Progenitor cell of endocrine pancreas (in vitro differentiated cells): Measurements from ENCODE around the gene FYB2. TPM values are rescaled to one million over a fixed set of nuclear protein-coding genes. Genes with fewer than 3 reads are reported as not detected.

Experiments
- DNase-seq: peaks from one replicate; pipeline ENCODE4 v3.0.0; 2021; ENCODE audit warnings: low spot score; ENCODE audit not compliant: unreplicated experiment
- H3K27ac Mint-ChIP-seq: 2 replicates; pipeline ENCODE4 v1.8.0; 2021; ENCODE audit warnings: mild to moderate bottlenecking, moderate library complexity, mixed read lengths
- H3K27me3 Mint-ChIP-seq: 2 replicates; pipeline ENCODE4 v1.8.0; 2021; ENCODE audit warnings: mixed read lengths
- H3K36me3 Mint-ChIP-seq: 2 replicates; pipeline ENCODE4 v1.8.0; 2022; ENCODE audit warnings: mixed read lengths; ENCODE audit not compliant: insufficient read depth
- H3K4me1 Mint-ChIP-seq: 2 replicates; pipeline ENCODE4 v1.8.0; 2021; ENCODE audit warnings: low read depth, mixed read lengths
- H3K4me3 Mint-ChIP-seq: 2 replicates; pipeline ENCODE4 v1.8.0; 2021; ENCODE audit warnings: low read depth, mild to moderate bottlenecking, moderate library complexity, mixed read lengths
- H3K9me3 Mint-ChIP-seq: 2 replicates; pipeline ENCODE4 v1.8.0; 2021; ENCODE audit warnings: low read depth, mixed read lengths
- total RNA-seq: library from RNA; stranded (reverse); gene quantifications from 2 replicates; pipeline ENCODE4 v1.2.1, GENCODE V29; 2021
- TF ChIP-seq, protein P1 (sequence below): fragments of 200-600 bp; sonication (generic); IDR thresholded peaks from one replicate; pipeline ENCODE4 v1.5.0; 2021; ENCODE audit warnings: antibody characterized with exemption, mild to moderate bottlenecking; ENCODE audit not compliant: unreplicated experiment

The FYB2 gene
- total RNA-seq, 1 donor from 2014 or later: 9.6 TPM

DNA sequence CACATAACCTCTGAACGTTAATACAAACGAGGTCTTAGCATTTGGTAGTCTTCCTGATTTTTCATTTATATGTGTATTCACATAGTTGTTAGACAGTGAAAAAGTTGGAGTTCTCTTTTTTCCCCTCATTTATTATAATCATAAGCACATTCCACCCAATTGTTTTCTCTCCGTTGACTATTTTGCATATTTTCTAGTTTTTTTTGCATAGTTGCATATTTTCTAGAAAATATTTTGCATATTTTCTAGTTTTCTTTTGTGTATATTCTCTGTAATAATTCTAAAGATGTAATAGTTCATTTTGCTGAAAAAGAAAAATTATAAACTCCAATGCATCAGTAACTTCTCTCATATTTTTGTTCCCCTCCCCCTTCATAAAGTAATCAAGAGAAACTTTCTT lies 47.5 kb downstream of the FYB2 start:
- Mint-ChIP-seq H3K27me3 (no peaks in the 10 kb centered on the region), H3K4me3 (no peak overlapping the region), H3K36me3 (no peaks in the 10 kb centered on the region), H3K4me1 (peaks cover 4% of the 10 kb centered on the region), H3K27ac (no peak overlapping the region), H3K9me3 (no peaks in the 10 kb centered on the region)
- DNase-seq: no peak
- TF ChIP-seq, protein P1, sequence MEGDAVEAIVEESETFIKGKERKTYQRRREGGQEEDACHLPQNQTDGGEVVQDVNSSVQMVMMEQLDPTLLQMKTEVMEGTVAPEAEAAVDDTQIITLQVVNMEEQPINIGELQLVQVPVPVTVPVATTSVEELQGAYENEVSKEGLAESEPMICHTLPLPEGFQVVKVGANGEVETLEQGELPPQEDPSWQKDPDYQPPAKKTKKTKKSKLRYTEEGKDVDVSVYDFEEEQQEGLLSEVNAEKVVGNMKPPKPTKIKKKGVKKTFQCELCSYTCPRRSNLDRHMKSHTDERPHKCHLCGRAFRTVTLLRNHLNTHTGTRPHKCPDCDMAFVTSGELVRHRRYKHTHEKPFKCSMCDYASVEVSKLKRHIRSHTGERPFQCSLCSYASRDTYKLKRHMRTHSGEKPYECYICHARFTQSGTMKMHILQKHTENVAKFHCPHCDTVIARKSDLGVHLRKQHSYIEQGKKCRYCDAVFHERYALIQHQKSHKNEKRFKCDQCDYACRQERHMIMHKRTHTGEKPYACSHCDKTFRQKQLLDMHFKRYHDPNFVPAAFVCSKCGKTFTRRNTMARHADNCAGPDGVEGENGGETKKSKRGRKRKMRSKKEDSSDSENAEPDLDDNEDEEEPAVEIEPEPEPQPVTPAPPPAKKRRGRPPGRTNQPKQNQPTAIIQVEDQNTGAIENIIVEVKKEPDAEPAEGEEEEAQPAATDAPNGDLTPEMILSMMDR: no peak

DNA sequence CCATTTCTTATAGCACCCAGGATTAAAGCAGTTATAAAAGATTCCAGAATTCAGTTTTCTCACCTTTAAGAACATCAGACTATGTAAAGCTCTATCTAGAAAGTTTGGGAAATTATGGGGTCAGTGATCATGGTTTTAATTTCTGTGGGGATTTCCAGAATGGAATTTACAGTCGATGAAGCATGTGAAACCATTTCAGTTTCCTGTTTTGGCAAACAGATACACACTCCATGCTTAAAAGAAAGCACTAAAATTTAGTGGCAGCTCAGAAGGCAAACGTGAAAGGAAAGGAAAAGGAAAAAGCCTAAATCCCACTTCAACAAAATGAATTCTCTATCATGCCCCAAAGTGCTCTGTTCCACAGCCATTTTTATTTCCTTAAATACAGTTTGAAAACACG lies 60.4 kb downstream of the FYB2 start:
- peaks cover 8% of the 10 kb centered on the region for H3K4me1 Mint-ChIP-seq
- H3K36me3 Mint-ChIP-seq: no peaks in the 10 kb centered on the region
- no peaks in the 10 kb centered on the region for H3K9me3 Mint-ChIP-seq
- no peak overlapping the region for H3K4me3 Mint-ChIP-seq
- no peak overlapping the region for H3K27ac Mint-ChIP-seq
- DNase-seq: no peak
- no peaks in the 10 kb centered on the region for H3K27me3 Mint-ChIP-seq
- TF ChIP-seq, protein P1: no peak

DNA sequence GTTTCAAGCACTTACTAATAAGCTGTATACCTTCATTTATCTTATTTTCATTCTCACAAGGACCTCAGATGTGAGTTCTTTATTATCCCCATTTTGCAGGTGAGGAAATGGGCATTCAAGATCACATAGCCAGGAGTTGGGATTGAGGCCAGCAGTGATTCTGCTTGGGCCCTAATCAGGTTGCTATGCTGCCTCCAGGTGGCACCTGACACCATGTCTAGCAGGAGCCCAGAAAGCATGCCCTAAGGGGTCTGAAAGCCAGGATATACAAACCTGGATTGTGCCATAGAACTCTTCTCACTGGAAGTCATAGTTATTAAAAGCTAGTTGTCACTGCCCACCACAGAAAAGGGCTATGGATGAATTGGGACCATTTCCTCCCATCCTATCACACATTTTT lies 61.1 kb downstream of the FYB2 start:
- TF ChIP-seq, protein P1: peak; percentile 26
- Mint-ChIP-seq H3K27ac (no peak overlapping the region), H3K4me1 (peaks cover 5% of the 10 kb centered on the region), H3K4me3 (no peak overlapping the region), H3K36me3 (no peaks in the 10 kb centered on the region), H3K27me3 (no peaks in the 10 kb centered on the region), H3K9me3 (no peaks in the 10 kb centered on the region)
- DNase-seq: no peak

DNA sequence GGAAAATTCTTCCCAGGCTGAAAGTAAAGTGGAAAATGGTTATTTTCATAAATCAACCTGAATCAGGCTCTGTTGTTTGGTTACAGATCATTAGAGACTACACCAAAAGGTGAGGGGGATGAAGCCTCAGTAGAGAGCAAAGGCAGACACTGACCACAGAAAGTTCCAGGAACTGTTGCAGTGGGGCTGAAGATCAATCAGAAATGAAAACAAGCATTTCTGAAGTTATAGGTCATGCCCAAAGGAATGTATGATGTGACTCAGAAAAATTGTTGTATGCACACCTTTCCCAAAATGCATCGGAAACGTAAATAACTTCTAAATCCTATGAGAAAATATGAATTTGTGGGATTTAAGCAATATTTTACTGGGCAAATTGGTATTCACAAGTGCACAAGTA lies 63.3 kb downstream of the FYB2 start:
- no peak for DNase-seq
- H3K4me3 Mint-ChIP-seq: no peak overlapping the region
- H3K36me3 Mint-ChIP-seq: no peaks in the 10 kb centered on the region
- no peak overlapping the region for H3K27ac Mint-ChIP-seq
- H3K27me3 Mint-ChIP-seq: no peaks in the 10 kb centered on the region
- no peaks in the 10 kb centered on the region for H3K9me3 Mint-ChIP-seq
- H3K4me1 Mint-ChIP-seq: peaks cover 5% of the 10 kb centered on the region
- TF ChIP-seq, protein P1: no peak

DNA sequence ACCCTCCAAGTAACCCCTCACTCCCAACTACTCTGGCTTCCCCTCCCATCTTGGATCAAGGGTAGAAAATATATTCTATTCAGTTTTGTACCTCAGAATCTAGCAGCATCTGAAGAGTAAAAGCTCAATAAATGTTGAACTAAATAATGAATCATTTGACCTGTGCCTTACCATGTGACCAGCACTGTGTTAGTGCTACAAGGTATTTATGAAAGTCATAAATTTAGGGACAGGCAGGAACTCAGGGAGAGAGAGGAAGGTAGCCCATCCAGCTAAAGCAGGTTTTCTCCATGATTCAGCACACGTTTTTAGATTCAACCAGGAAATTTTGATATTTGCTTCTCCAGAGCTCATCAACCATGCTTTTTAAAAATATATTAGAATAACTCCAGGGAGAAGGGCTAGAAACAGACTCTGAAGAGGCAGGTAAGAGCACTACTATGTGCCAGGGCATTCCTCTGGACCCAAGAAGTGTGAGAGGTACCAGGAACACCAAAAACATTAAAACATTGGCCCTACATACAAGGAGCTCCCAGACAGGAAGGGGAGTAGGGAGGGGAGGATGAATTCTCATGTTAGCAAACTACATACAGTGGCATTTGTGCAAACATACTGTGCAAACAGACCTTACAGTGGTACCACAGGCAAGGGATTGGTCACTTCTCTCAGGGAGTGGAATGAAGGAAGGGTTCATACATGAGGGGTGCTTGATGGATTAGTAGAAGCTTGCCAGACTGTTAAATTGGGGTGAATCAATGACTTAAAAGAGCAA lies 64.3 kb downstream of the FYB2 start:
- H3K36me3 Mint-ChIP-seq: no peaks in the 10 kb centered on the region
- TF ChIP-seq, protein P1: no peak
- H3K4me1 Mint-ChIP-seq: peaks cover 5% of the 10 kb centered on the region
- DNase-seq: no peak
- H3K4me3 Mint-ChIP-seq: no peak overlapping the region
- H3K27me3 Mint-ChIP-seq: no peaks in the 10 kb centered on the region
- H3K27ac Mint-ChIP-seq: no peak overlapping the region
- H3K9me3 Mint-ChIP-seq: no peaks in the 10 kb centered on the region
